Left lung (tissue), 10 donors: Measurements from ENCODE around the gene CTTNBP2NL. TPM values are rescaled to one million over a fixed set of nuclear protein-coding genes. Genes with fewer than 3 reads are reported as not detected.

ENCODE experiments used
- ATAC-seq: fragments of 200-7000 bp; cut with Tn5 transposase; one replicate; pipeline ENCODE4 v1.9.1; 2020; ENCODE audit warnings: moderate library complexity
- DNase-seq, 4 donors: peaks; one replicate each; pipeline ENCODE4 v3.0.0-alpha.2; 2013 to 2020
- H3K27ac ChIP-seq, 2 donors: fragments of 200-600 bp; sonication (generic) in 1 of 2; one replicate each; pipeline versions ENCODE4 v1.5.0 to v1.8.0; 2020 to 2021
- H3K27me3 ChIP-seq, 2 donors: fragments of 200-600 bp; sonication (generic) in 1 of 2; one replicate each; pipeline versions ENCODE4 v1.5.0 to v1.8.0; 2020 to 2021
- H3K36me3 ChIP-seq, 2 donors: fragments of 200-600 bp; sonication (generic) in 1 of 2; one replicate each; pipeline versions ENCODE4 v1.5.0 to v1.8.0; 2020 to 2021
- H3K4me1 ChIP-seq, 2 donors: fragments of 200-600 bp; one replicate each; pipeline ENCODE4 v1.8.0; 2021
- H3K4me3 ChIP-seq, 2 donors: fragments of 200-600 bp; sonication (generic) in 1 of 2; one replicate each; pipeline versions ENCODE4 v1.5.0 to v1.8.0; 2020 to 2021; ENCODE audit warnings: mild to moderate bottlenecking in 1 of 2
- H3K9me3 ChIP-seq, 2 donors: fragments of 200-600 bp; sonication (generic) in 1 of 2; one replicate each; pipeline versions ENCODE4 v1.5.0 to v1.8.0; 2020 to 2021
- CTCF ChIP-seq, 2 donors: fragments of 200-600 bp; sonication (generic) in 1 of 2; IDR thresholded peaks; one replicate each; pipeline versions ENCODE4 v1.5.0 to v1.8.0; 2021; ENCODE audit warnings: antibody characterized with exemption in 2 of 2
- intact Hi-C, 2 donors: fragments of 100-400 bp; cut with DNase I; formaldehyde crosslinking; loops; one replicate each; pipeline versions ENCODE4 v1.11.2 to v1.14.2; 2022
- polyA plus RNA-seq, 6 donors: library from polyadenylated mRNA; unstranded; fragments of 120-200 nt; gene quantifications; one replicate each; pipeline ENCODE4 v1.2.1, GENCODE V29; 2013; ENCODE audit not compliant: insufficient read length in 6 of 6
- total RNA-seq, 2 donors: library from RNA; stranded (reverse); fragmentation: NEBNext Ultra II Directional; extraction: Animal tissue kit (Norgen Biotek cat#: 25700); gene quantifications; one replicate each; pipeline ENCODE4 v1.2.1, GENCODE V29; 2021
- donor health status: DM: no; HTN: yes; CAD: no.
- donor health status: DM: no; HTN: no; CAD: no.

CTTNBP2NL gene
- total and polyA plus RNA-seq, 8 donors, result 34.6 to 49.2 (median 39.4) TPM

GRCh38 chr1:112504661-112505399 is 108.8 kb downstream of the CTTNBP2NL start:
- intact Hi-C loops, result loop anchor here in 1 of 2 donors (10.0 kb wide), 1 partner anchor 110 kb away; the partner anchor contains the start of genes CAPZA1 and ST7L

GRCh38 chr1:112505400-112505785 is 109.4 kb downstream of the CTTNBP2NL start:
- no peak overlapping the region for H3K27ac ChIP-seq
- intact Hi-C loops, result loop anchor here in 1 of 2 donors (10.0 kb wide), 1 partner anchor 109 kb away; the partner anchor contains the start of genes CAPZA1 and ST7L
- ATAC-seq (no peak), DNase-seq (no peak)
- H3K4me1 ChIP-seq, result peaks cover 9 to 38% of the 10 kb centered on the region in 2 donors
- peaks cover 28 to 94% of the 10 kb centered on the region in 2 donors for H3K27me3 ChIP-seq
- no peak for TF ChIP-seq CTCF (IDR thresholded peaks at IDR 0.05)
- no peaks in the 10 kb centered on the region for H3K9me3 ChIP-seq
- no peaks in the 10 kb centered on the region for H3K36me3 ChIP-seq
- no peak overlapping the region for H3K4me3 ChIP-seq

More at GRCh38 chr1:112504661-112505399, 108.8 kb downstream of the CTTNBP2NL start:
- peaks cover 9 to 38% of the 10 kb centered on the region in 2 donors for H3K4me1 ChIP-seq
- peaks cover 22 to 94% of the 10 kb centered on the region in 2 donors for H3K27me3 ChIP-seq
- no peak overlapping the region for H3K27ac ChIP-seq
- no peak overlapping the region for H3K4me3 ChIP-seq
- no peaks in the 10 kb centered on the region for H3K36me3 ChIP-seq
- ATAC-seq (no peak), DNase-seq (peak in 1 of 4 donors; percentile 13)
- no peak for TF ChIP-seq CTCF (IDR thresholded peaks at IDR 0.05)
- no peaks in the 10 kb centered on the region for H3K9me3 ChIP-seq

DNA sequence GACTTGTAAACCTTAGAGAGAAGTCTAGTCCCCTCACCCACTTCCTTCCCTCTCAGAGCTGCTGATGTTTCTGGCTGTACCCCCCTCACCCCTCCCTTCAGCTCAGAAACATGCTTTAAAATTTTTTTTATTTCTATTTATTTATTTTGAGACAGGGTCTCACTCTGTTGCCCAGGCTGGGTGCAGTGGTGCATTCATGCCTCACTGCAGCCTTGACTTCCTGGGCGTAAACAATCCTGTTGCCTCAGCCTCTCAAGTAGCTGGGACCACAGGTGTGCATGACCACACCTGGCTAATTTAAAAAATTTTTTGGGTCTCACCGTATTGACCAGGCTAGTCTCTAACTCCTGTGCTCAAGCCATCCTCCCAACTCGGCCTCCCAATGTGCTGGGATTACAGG is 109.9 kb downstream of the CTTNBP2NL start:
- Histone ChIP-seq H3K27me3 (peaks cover 28 to 94% of the 10 kb centered on the region in 2 donors), H3K4me1 (peaks cover 9 to 38% of the 10 kb centered on the region in 2 donors), H3K27ac (no peak overlapping the region), H3K36me3 (no peaks in the 10 kb centered on the region), H3K9me3 (no peaks in the 10 kb centered on the region), H3K4me3 (no peak overlapping the region)
- intact Hi-C loops, result loop anchor here in 1 of 2 donors (10.0 kb wide), 1 partner anchor 109 kb away; the partner anchor contains the start of genes CAPZA1 and ST7L
- ATAC-seq (no peak), DNase-seq (no peak)
- TF ChIP-seq CTCF (IDR thresholded peaks at IDR 0.05), result no peak

GRCh38 chr1:112506306-112506705 is 110.3 kb downstream of the CTTNBP2NL start:
- Histone ChIP-seq H3K36me3 (no peaks in the 10 kb centered on the region), H3K27me3 (peaks cover 28 to 94% of the 10 kb centered on the region in 2 donors), H3K4me3 (no peak overlapping the region), H3K9me3 (no peaks in the 10 kb centered on the region), H3K27ac (no peak overlapping the region), H3K4me1 (peaks cover 9 to 35% of the 10 kb centered on the region in 2 donors)
- no peak for TF ChIP-seq CTCF (IDR thresholded peaks at IDR 0.05)
- intact Hi-C loops, result loop anchor here in 1 of 2 donors (10.0 kb wide), 1 partner anchor 108 kb away; the partner anchor contains the start of genes CAPZA1 and ST7L
- DNase-seq, result no peak
- no peak for ATAC-seq

GRCh38 chr1:112506731-112507130 is 110.7 kb downstream of the CTTNBP2NL start:
- TF ChIP-seq CTCF (IDR thresholded peaks at IDR 0.05), result no peak
- Histone ChIP-seq H3K27me3 (peaks cover 28 to 89% of the 10 kb centered on the region in 2 donors), H3K4me3 (no peak overlapping the region), H3K36me3 (no peaks in the 10 kb centered on the region), H3K27ac (no peak overlapping the region), H3K4me1 (peaks cover 9 to 31% of the 10 kb centered on the region in 2 donors), H3K9me3 (no peaks in the 10 kb centered on the region)
- DNase-seq, result no peak
- intact Hi-C loops, result loop anchor here in 1 of 2 donors (10.0 kb wide), 1 partner anchor 108 kb away; the partner anchor contains the start of genes CAPZA1 and ST7L
- ATAC-seq, result no peak
